Gastroesophageal sphincter (tissue), 4 donors: ENCODE results near the gene FRMD5. TPM values are rescaled to one million over a fixed set of nuclear protein-coding genes. Genes with fewer than 3 reads are reported as not detected.

ENCODE experiments used
- ATAC-seq: fragments of 150-250 bp; one replicate; pipeline ENCODE4 v1.9.1; 2016; ENCODE audit warnings: mild to moderate bottlenecking, moderate library complexity
- H3K27ac ChIP-seq, 4 donors: fragments of 200-600 bp; sonication (generic) in 3 of 4; 1 replicate in 3 of 4; 2 replicates in 1 of 4; pipeline ENCODE4 v1.5.1; 2016 to 2019
- H3K27me3 ChIP-seq: fragments of 200-600 bp; sonication (generic); one replicate; pipeline ENCODE4 v1.5.1; 2019
- H3K36me3 ChIP-seq, 2 donors: fragments of 200-600 bp; sonication (generic); one replicate each; pipeline ENCODE4 v1.5.1; 2019; ENCODE audit warnings: control low read depth in 1 of 2
- H3K4me1 ChIP-seq, 3 donors: fragments of 200-600 bp; sonication (generic); 1 replicate in 2 of 3; 2 replicates in 1 of 3; pipeline ENCODE4 v1.5.1; 2016 to 2019; ENCODE audit warnings: control low read depth in 2 of 3
- H3K4me3 ChIP-seq, 2 donors: fragments of 200-600 bp; sonication (generic); one replicate each; pipeline ENCODE4 v1.5.1; 2019; ENCODE audit warnings: mild to moderate bottlenecking in 1 of 2, moderate library complexity in 1 of 2
- H3K9me3 ChIP-seq, 3 donors: fragments of 200-600 bp; sonication (generic); one replicate each; pipeline ENCODE4 v1.5.1; 2017 to 2019; ENCODE audit warnings: control low read depth in 2 of 3
- EP300 ChIP-seq: sonication (generic); formaldehyde crosslinking; IDR thresholded peaks from one replicate; pipeline ENCODE4 v1.6.1; 2017; ENCODE audit warnings: antibody characterized with exemption, mild to moderate bottlenecking
- POLR2A ChIP-seq, 2 donors: fragments of 450-650 bp; IDR thresholded peaks; one replicate each; pipeline ENCODE4 v1.6.1; 2017; ENCODE audit warnings: antibody characterized with exemption in 2 of 2, mild to moderate bottlenecking in 2 of 2, moderate library complexity in 1 of 2
- POLR2AphosphoS5 ChIP-seq: sonication (generic); formaldehyde crosslinking; IDR thresholded peaks from one replicate; pipeline ENCODE4 v1.6.1; 2017; ENCODE audit warnings: antibody characterized with exemption
- WGBS, 2 donors: methylation state at CpG; one replicate each; pipeline ENCODE4 v1.1.5; 2018; ENCODE audit warnings: low coverage in 1 of 2; 5-methylcytosine and 5-hydroxymethylcytosine counted together
- total RNA-seq, 4 donors: library from RNA; depleted of rRNA; stranded (reverse); fragments of >200 nt; gene quantifications; one replicate each; pipeline ENCODE4 v1.1.0, GENCODE V29; 2016
- TF ChIP-seq, protein P1 (sequence below), 4 experiments: fragments of 200-600 bp in 2 of 4; fragments of 450-650 bp in 2 of 4; sonication (generic) in 1 of 4; IDR thresholded peaks; one replicate each; pipeline ENCODE4 v1.5.1; 2017 to 2019; ENCODE audit warnings: antibody characterized with exemption in 4 of 4, mild to moderate bottlenecking in 2 of 4, moderate library complexity in 2 of 4

The FRMD5 gene
- total RNA-seq, 4 donors from 2014 or later, result 0.47 to 1.2 (median 0.90) TPM

DNA sequence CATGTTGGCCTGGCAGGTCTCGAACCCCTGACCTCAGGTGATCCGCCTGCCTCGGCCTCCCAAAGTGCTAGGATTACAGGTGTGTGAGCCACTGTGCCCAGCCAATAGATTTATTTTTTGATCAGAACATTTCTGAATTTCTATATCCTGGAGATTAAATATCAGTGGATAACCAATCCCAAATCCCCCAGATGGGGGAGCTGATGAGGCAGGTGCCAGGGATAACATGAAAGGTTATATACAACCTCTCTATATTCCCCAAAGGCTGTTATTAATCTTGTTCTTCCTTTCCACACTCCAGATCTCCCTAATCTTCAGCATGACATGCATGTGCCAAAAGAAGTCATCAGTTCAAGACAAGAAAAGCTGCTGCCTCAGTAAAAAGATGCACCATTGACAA is 256.0 kb downstream of the FRMD5 start:
- H3K27me3 ChIP-seq, result peaks cover under 1% of the 10 kb centered on the region
- TF ChIP-seq, protein P1, sequence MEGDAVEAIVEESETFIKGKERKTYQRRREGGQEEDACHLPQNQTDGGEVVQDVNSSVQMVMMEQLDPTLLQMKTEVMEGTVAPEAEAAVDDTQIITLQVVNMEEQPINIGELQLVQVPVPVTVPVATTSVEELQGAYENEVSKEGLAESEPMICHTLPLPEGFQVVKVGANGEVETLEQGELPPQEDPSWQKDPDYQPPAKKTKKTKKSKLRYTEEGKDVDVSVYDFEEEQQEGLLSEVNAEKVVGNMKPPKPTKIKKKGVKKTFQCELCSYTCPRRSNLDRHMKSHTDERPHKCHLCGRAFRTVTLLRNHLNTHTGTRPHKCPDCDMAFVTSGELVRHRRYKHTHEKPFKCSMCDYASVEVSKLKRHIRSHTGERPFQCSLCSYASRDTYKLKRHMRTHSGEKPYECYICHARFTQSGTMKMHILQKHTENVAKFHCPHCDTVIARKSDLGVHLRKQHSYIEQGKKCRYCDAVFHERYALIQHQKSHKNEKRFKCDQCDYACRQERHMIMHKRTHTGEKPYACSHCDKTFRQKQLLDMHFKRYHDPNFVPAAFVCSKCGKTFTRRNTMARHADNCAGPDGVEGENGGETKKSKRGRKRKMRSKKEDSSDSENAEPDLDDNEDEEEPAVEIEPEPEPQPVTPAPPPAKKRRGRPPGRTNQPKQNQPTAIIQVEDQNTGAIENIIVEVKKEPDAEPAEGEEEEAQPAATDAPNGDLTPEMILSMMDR (IDR thresholded peaks at IDR 0.05), result no peak
- TF ChIP-seq EP300 (no peak), POLR2AphosphoS5 (no peak), POLR2A (IDR thresholded peaks at IDR 0.05) (no peak)
- H3K4me1 ChIP-seq, result no peaks in the 10 kb centered on the region
- ATAC-seq, result no peak
- no peak overlapping the region for H3K27ac ChIP-seq
- H3K36me3 ChIP-seq, result no peaks in the 10 kb centered on the region
- WGBS, 2 donors, result 71 to 96% methylated on average over 3 of the region's 3 CpGs
- no peaks in the 10 kb centered on the region for H3K9me3 ChIP-seq
- H3K4me3 ChIP-seq, result no peak overlapping the region

DNA sequence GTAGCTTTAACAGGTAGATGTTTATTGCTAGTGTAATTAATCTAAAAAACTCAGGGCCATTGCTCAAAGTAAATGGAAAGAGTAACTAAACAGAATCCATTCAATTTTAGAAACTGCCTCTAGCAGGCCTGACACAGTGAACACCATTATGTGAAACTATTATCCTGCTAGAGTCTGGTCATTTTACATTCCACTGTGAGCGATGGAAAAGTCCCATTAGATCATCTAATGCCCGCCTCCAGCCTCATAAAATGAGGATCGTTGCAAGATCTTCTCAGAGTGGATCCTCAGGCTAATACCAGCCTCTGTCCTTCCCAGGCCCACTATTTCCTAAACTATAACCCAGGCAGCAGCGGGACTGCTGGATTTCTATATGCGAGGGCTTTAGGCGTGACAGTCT is 260.6 kb downstream of the FRMD5 start:
- ATAC-seq, result no peak
- TF ChIP-seq POLR2A (IDR thresholded peaks at IDR 0.05) (no peak), POLR2AphosphoS5 (no peak), EP300 (no peak)
- TF ChIP-seq, protein P1 (IDR thresholded peaks at IDR 0.05), result no peak
- H3K27me3 ChIP-seq, result peaks cover 4% of the 10 kb centered on the region
- H3K27ac ChIP-seq, result no peak overlapping the region
- H3K4me3 ChIP-seq, result no peak overlapping the region
- no peaks in the 10 kb centered on the region for H3K36me3 ChIP-seq
- no peaks in the 10 kb centered on the region for H3K9me3 ChIP-seq
- WGBS, 2 donors, result 90% methylated on average over 2 of the region's 6 CpGs; no CpG with 5 or more reads in 1 of the 2 donors
- no peaks in the 10 kb centered on the region for H3K4me1 ChIP-seq

DNA sequence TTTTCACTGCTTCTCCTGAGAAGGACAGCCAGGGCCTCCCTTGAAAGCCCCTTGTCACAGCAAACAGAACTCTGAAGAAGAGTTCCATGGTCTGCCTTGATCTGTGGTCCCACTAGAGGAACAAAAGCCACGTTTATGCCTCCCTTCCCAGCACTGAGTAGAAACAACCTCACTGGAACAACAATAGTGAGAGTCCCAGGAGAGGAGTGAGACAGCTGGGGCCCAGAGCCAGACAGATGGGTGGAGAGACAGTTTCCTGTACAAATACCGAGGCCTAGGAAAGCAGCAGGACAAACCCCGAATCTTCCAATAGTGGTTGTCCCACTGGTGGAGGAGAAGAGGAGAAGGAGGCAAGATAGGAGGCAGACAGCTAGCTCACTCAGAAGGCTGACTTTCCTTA is 262.2 kb downstream of the FRMD5 start:
- H3K4me1 ChIP-seq, result no peaks in the 10 kb centered on the region
- H3K27me3 ChIP-seq, result peaks cover 4% of the 10 kb centered on the region
- H3K27ac ChIP-seq, result no peak overlapping the region
- 40 to 55% methylated on average over 1 to 2 of the region's 3 CpGs for WGBS, 2 donors
- no peaks in the 10 kb centered on the region for H3K9me3 ChIP-seq
- ATAC-seq, result no peak
- H3K4me3 ChIP-seq, result no peak overlapping the region
- TF ChIP-seq EP300 (no peak), POLR2AphosphoS5 (no peak), POLR2A (IDR thresholded peaks at IDR 0.05) (no peak)
- TF ChIP-seq, protein P1 (IDR thresholded peaks at IDR 0.05), result no peak
- no peaks in the 10 kb centered on the region for H3K36me3 ChIP-seq

DNA sequence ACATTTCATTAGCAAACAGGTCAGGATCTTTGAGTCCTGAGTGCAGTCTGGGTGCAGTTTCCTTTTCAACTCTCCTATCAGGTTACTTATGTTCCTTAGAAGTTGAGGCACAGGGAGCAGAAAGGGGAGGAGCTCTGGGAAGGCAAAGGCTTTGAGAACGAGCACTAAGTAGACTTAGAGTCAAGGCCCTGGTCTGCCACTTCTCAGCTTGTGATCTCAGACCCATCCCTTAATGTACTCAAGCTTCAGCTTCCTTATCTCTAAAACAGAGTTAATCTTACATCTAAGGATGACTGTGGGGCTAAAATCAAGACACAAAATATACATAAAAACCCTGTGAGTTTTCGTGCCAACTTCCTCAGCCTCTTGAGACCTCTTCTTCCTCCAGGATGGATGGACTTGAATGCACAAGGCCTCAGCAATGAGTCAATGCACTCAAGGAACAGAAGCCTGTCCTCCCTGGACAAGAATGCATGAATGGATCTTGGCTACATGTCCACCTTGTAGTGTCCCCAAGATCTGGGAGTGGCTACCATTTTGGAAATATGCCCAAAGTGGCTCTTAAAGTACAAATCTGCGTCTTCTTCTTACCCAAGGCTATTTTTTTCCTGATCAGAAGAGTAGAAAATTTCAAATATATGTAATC is 263.2 kb downstream of the FRMD5 start:
- 71 to 87% methylated on average over 2 of the region's 3 CpGs for WGBS, 2 donors
- no peaks in the 10 kb centered on the region for H3K9me3 ChIP-seq
- no peak overlapping the region for H3K4me3 ChIP-seq
- no peaks in the 10 kb centered on the region for H3K36me3 ChIP-seq
- no peak for ATAC-seq
- TF ChIP-seq POLR2AphosphoS5, result no peak
- TF ChIP-seq POLR2A (IDR thresholded peaks at IDR 0.05), result no peak
- no peak for TF ChIP-seq EP300
- TF ChIP-seq, protein P1 (IDR thresholded peaks at IDR 0.05), result no peak
- no peak overlapping the region for H3K27ac ChIP-seq
- H3K27me3 ChIP-seq, result peaks cover 4% of the 10 kb centered on the region
- H3K4me1 ChIP-seq, result no peaks in the 10 kb centered on the region

DNA sequence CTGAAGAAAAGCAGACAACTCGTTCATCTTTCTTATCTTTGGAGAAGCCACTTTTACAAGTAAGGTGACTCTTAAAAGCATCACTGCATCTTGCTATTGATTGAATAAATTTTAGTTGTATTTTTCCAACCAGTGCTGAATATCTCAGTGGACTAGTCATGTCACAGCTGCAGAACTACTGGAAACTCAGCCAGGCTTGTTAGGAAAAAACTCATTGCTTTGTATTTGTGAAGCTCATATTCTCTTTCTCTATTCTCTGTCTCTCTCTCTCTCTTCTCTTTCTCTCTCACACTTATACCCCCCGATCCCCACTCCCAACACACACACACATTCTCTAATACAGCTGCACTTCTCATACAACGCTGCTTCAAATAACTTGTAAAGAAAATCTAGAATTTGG is 264.0 kb downstream of the FRMD5 start:
- no peaks in the 10 kb centered on the region for H3K36me3 ChIP-seq
- no peak overlapping the region for H3K4me3 ChIP-seq
- no peaks in the 10 kb centered on the region for H3K9me3 ChIP-seq
- WGBS, 2 donors, result 64 to 93% methylated on average over 3 of the region's 3 CpGs
- ATAC-seq, result no peak
- TF ChIP-seq POLR2A (IDR thresholded peaks at IDR 0.05) (no peak), POLR2AphosphoS5 (no peak), EP300 (no peak)
- TF ChIP-seq, protein P1 (IDR thresholded peaks at IDR 0.05), result no peak
- H3K27ac ChIP-seq, result no peak overlapping the region
- H3K27me3 ChIP-seq, result peaks cover 4% of the 10 kb centered on the region
- no peaks in the 10 kb centered on the region for H3K4me1 ChIP-seq
